SK-N-SH (cell line): ENCODE measurements around the gene RITA1. TPM values are rescaled to one million over a fixed set of nuclear protein-coding genes. Genes with fewer than 3 reads are reported as not detected.

Experiments used
- CTCF ChIA-PET: fragments of 300-600, 350-600 bp; formaldehyde crosslinking; extraction: SDS; loops from one replicate; lab custom pipeline; 2021; lab: Yijun Ruan, JAX
- POLR2A ChIA-PET: fragments of 350-600 bp; sonication (Branson Sonifier 250); formaldehyde crosslinking; extraction: SDS; loops from one replicate; lab custom pipeline; 2020; ENCODE audit warnings: antibody characterized with exemption, inconsistent platforms; lab: Yijun Ruan, JAX
- DNase-seq: peaks from one replicate; pipeline ENCODE4 v3.0.0; 2012
- H2AFZ ChIP-seq: fragments of 200-600 bp; sonication (generic); 2 replicates; pipeline ENCODE4 v1.8.1; 2016; ENCODE audit warnings: antibody characterized with exemption, mild to moderate bottlenecking, low read depth
- H3F3A ChIP-seq: fragments of 200-600 bp; sonication (generic); replicated peaks from 2 replicates; pipeline ENCODE3; 2016; ENCODE audit warnings: antibody characterized with exemption, mild to moderate bottlenecking; ENCODE audit not compliant: insufficient read depth
- H3K27ac ChIP-seq, 2 experiments: fragments of 200-500 bp in 1 of 2; fragments of 200-600 bp in 1 of 2; sonication (Bioruptor generic) in 1 of 2; sonication (generic), shearing (Covaris generic) in 1 of 2; 2 replicates each; pipeline versions ENCODE4 v1.5.1 to v1.6.1; 2014 to 2016; ENCODE audit warnings: low read depth in 2 of 2, inconsistent platforms in 1 of 2, low read length in 1 of 2, mild to moderate bottlenecking in 1 of 2, mixed read lengths in 1 of 2
- H3K27me3 ChIP-seq: fragments of 200-600 bp; sonication (generic), shearing (Covaris generic); 2 replicates; pipeline ENCODE4 v1.6.1; 2016; ENCODE audit warnings: mixed run types; ENCODE audit not compliant: insufficient read depth
- H3K36me3 ChIP-seq, 2 experiments: fragments of 200-500 bp in 1 of 2; fragments of 200-600 bp in 1 of 2; sonication (Bioruptor generic) in 1 of 2; sonication (generic) in 1 of 2; replicated peaks in 1 of 2; 2 replicates each; pipeline versions ENCODE3 to v1.5.1; 2014 to 2016; ENCODE audit warnings: low read length in 1 of 2, mild to moderate bottlenecking in 1 of 2; ENCODE audit not compliant: insufficient read depth in 2 of 2, control insufficient read depth in 1 of 2
- H3K4me1 ChIP-seq, 2 experiments: fragments of 200-500 bp in 1 of 2; fragments of 200-600 bp in 1 of 2; sonication (Bioruptor generic) in 1 of 2; sonication (generic), shearing (Covaris generic) in 1 of 2; 2 replicates each; pipeline versions ENCODE4 v1.5.1 to v1.6.1; 2014 to 2016; ENCODE audit warnings: low read depth in 1 of 2, low read length in 1 of 2, mixed run types in 1 of 2; ENCODE audit not compliant: insufficient read depth in 2 of 2, control insufficient read depth in 1 of 2
- H3K4me2 ChIP-seq: fragments of 200-600 bp; sonication (generic), shearing (Covaris generic); 2 replicates; pipeline ENCODE4 v1.6.1; 2017; ENCODE audit warnings: mixed run types
- H3K4me3 ChIP-seq, 2 experiments: fragments of 200-500 bp in 1 of 2; fragments of 200-600 bp in 1 of 2; sonication (Bioruptor generic) in 1 of 2; sonication (generic), shearing (Covaris generic) in 1 of 2; 2 replicates each; pipeline versions ENCODE4 v1.5.1 to v1.8.1; 2014 to 2016; ENCODE audit warnings: low read depth in 2 of 2, inconsistent platforms in 1 of 2, low read length in 1 of 2, mild to moderate bottlenecking in 1 of 2, mixed read lengths in 1 of 2, moderate library complexity in 1 of 2
- H3K79me2 ChIP-seq: fragments of 200-600 bp; sonication (generic); 2 replicates; pipeline ENCODE4 v1.8.1; 2017; ENCODE audit warnings: mild to moderate bottlenecking; ENCODE audit not compliant: insufficient read depth
- H3K9ac ChIP-seq: fragments of 200-600 bp; sonication (generic); 2 replicates; pipeline ENCODE4 v1.6.1; 2017; ENCODE audit warnings: mixed run types
- H3K9me2 ChIP-seq: fragments of 200-600 bp; sonication (generic); 2 replicates; pipeline ENCODE4 v1.6.1; 2017; ENCODE audit warnings: mixed run types
- H3K9me3 ChIP-seq: fragments of 200-600 bp; sonication (generic); 2 replicates; pipeline ENCODE4 v1.6.1; 2017; ENCODE audit warnings: mixed run types, mild to moderate bottlenecking, moderate library complexity
- H4K20me1 ChIP-seq: fragments of 200-600 bp; sonication (generic); 2 replicates; pipeline ENCODE4 v1.6.1; 2017; ENCODE audit warnings: mild to moderate bottlenecking, mixed run types; ENCODE audit not compliant: insufficient read depth
- CHD2 ChIP-seq: fragments of 150-350 bp; IDR thresholded peaks from 2 replicates; pipeline ENCODE4 v1.6.1; 2018; ENCODE audit warnings: low read length; ENCODE audit not compliant: partially characterized antibody
- ELF1 ChIP-seq: IDR thresholded peaks from 2 replicates; pipeline ENCODE4 v1.4.0; 2012
- EZH2phosphoT487 ChIP-seq: fragments of 200-600 bp; sonication (generic); IDR thresholded peaks from 2 replicates; pipeline ENCODE4 v1.6.1; 2017; ENCODE audit warnings: low read depth, mixed run types, mild to moderate bottlenecking, antibody characterized with exemption, moderate library complexity, borderline replicate concordance
- FOSL2 ChIP-seq: IDR thresholded peaks from 2 replicates; pipeline ENCODE4 v1.4.0; 2012; ENCODE audit warnings: low read depth, mild to moderate bottlenecking, moderate library complexity, borderline replicate concordance
- GABPA ChIP-seq: IDR thresholded peaks from 2 replicates; pipeline ENCODE4 v1.4.0; 2012; ENCODE audit warnings: low read depth, mild to moderate bottlenecking
- GATA2 ChIP-seq: sonication (generic); formaldehyde crosslinking; IDR thresholded peaks from 2 replicates; pipeline ENCODE4 v1.5.0; 2020; ENCODE audit warnings: mild to moderate bottlenecking, missing genetic modification reagents
- JUND ChIP-seq: IDR thresholded peaks from 2 replicates; pipeline ENCODE4 v1.4.0; 2012
- MEF2A ChIP-seq: IDR thresholded peaks from 2 replicates; pipeline ENCODE4 v1.4.0; 2012; ENCODE audit warnings: low read depth, borderline replicate concordance
- NFIC ChIP-seq: IDR thresholded peaks from 2 replicates; pipeline ENCODE4 v1.4.0; 2012; ENCODE audit warnings: borderline replicate concordance
- NRF1 ChIP-seq: IDR thresholded peaks from 2 replicates; pipeline ENCODE4 v1.6.1; 2012; ENCODE audit warnings: low read depth, mild to moderate bottlenecking, low read length
- RAD21 ChIP-seq: IDR thresholded peaks from 2 replicates; pipeline ENCODE4 v1.6.1; 2012; ENCODE audit warnings: mild to moderate bottlenecking, low read length
- RXRA ChIP-seq: IDR thresholded peaks from 2 replicates; pipeline ENCODE4 v1.4.0; 2012; ENCODE audit warnings: low read depth, mild to moderate bottlenecking, borderline replicate concordance
- SIN3A ChIP-seq: IDR thresholded peaks from 2 replicates; pipeline ENCODE4 v1.6.1; 2012; ENCODE audit warnings: low read depth, mild to moderate bottlenecking, low read length, moderate library complexity, borderline replicate concordance
- TAF1 ChIP-seq: IDR thresholded peaks from 2 replicates; pipeline ENCODE4 v1.6.1; 2012; ENCODE audit warnings: low read depth, mild to moderate bottlenecking, low read length, moderate library complexity, borderline replicate concordance
- WGBS: methylation state at CpG from one replicate; pipeline ENCODE4 v1.1.6; 2017; ENCODE audit warnings: low lambda C conversion rate; 5-methylcytosine and 5-hydroxymethylcytosine counted together
- polyA plus RNA-seq, 3 experiments: library from polyadenylated mRNA; depleted of rRNA; stranded (reverse); fragments of >200 nt; gene quantifications; 2 replicates each; pipeline ENCODE4 v1.2.3, GENCODE V29; 2012
- TF ChIP-seq, protein P1 (sequence below): IDR thresholded peaks from 2 replicates; pipeline ENCODE4 v1.4.0; 2012; ENCODE audit warnings: low read depth
- TF ChIP-seq, protein P2 (sequence below): fragments of 150-350 bp; IDR thresholded peaks from 2 replicates; pipeline ENCODE4 v1.6.1; 2017; ENCODE audit warnings: antibody characterized with exemption, low read length, low read depth, borderline replicate concordance

The RITA1 gene
- polyA plus RNA-seq, 1 of the 3 experiments (the other 2 are of a cell fraction), result 21.1 TPM

DNA sequence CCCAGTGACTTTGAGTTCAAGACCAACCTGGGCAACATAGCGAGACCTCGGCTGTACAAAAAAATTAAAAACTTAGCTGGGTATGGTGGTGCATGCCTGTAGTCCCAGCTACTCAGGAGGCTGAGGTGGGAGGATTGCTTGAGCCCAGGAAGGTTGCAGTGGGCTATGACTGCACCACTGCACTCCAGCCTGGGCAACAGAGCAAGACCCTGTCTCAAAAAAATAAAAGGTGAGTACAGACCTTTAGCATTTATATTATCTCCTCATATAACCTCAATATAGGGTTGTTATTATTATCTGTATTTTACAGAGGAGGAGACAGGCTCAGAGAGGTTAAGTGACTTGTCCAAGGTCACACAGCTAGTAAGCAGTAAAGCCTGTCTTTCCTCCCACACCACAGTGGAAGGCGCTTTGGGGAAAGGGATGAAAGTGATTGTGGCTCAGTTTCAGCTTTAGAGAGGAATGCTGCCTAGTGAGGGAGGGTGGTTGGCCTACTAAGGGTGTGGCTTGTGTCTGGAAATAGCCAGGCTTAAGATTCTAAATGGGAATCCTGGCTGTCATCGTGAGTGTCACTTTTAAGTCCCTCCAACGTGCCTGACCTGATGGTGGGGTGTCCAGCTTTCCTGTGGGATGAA is 43.0 kb downstream of the RITA1 start:
- peaks cover 9% of the 10 kb centered on the region for H3F3A ChIP-seq
- no peak overlapping the region for H3K9ac ChIP-seq
- H3K9me3 ChIP-seq, result no peaks in the 10 kb centered on the region
- ChIA-PET CTCF (no interaction called here), POLR2A (no interaction called here)
- no peak for DNase-seq
- no peaks in the 10 kb centered on the region for H3K9me2 ChIP-seq
- no peak overlapping the region for H2AFZ ChIP-seq
- no peak overlapping the region for H3K4me3 ChIP-seq
- WGBS, result 87% methylated on average over 5 of the region's 5 CpGs
- no peak overlapping the region for H3K4me2 ChIP-seq
- no peak overlapping the region for H3K27ac ChIP-seq
- TF ChIP-seq RAD21 (no peak), EZH2phosphoT487 (no peak), NRF1 (no peak), NFIC (no peak), FOSL2 (no peak), MEF2A (no peak), TAF1 (no peak), JUND (no peak), ELF1 (no peak), GABPA (no peak), RXRA (no peak), GATA2 (no peak), SIN3A (no peak), CHD2 (no peak)
- TF ChIP-seq, protein P1, sequence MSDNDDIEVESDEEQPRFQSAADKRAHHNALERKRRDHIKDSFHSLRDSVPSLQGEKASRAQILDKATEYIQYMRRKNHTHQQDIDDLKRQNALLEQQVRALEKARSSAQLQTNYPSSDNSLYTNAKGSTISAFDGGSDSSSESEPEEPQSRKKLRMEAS, result no peak
- TF ChIP-seq, protein P2, sequence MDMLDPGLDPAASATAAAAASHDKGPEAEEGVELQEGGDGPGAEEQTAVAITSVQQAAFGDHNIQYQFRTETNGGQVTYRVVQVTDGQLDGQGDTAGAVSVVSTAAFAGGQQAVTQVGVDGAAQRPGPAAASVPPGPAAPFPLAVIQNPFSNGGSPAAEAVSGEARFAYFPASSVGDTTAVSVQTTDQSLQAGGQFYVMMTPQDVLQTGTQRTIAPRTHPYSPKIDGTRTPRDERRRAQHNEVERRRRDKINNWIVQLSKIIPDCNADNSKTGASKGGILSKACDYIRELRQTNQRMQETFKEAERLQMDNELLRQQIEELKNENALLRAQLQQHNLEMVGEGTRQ, result no peak
- H3K36me3 ChIP-seq, result peaks cover 4 to 8% of the 10 kb centered on the region in 2 experiments
- peaks cover 2 to 8% of the 10 kb centered on the region in 2 experiments; a peak in 3 of 4 replicates for H3K4me1 ChIP-seq
- peaks cover 8% of the 10 kb centered on the region; the same call in 1 of the 2 replicates for H3K79me2 ChIP-seq
- H3K27me3 ChIP-seq, result no peaks in the 10 kb centered on the region
- H4K20me1 ChIP-seq, result no peaks in the 10 kb centered on the region
